ENCODE results near the gene HNRNPH2. TPM values are rescaled to one million over a fixed set of nuclear protein-coding genes. Genes with fewer than 3 reads are reported as not detected.

Gene HNRNPH2
- total and polyA plus RNA-seq, 4 donors = 31.5 to 36.9 (median 34.8) TPM

DNA sequence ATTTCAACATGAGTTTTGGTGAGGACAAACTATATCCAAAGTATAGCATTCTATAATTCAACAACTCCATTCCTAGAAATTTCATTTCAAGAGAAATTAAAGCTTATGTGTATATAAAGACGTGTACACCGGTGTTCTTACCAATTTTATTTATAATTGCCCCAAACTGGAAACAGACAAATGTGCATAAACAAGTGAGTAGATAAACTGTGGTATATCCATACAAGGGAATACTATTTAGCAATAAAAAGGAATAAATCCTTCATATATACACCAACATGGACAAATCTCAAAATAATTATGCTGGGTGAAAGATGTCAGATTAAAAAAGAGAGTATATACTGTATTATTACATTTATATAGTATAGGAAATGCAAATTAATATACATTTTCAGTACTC lies 19.9 kb downstream of the HNRNPH2 start:
- no peaks in the 10 kb centered on the region for H3K27me3 ChIP-seq (ENCODE audit: control insufficient read depth in 4 of 4, insufficient read depth in 4 of 4, low read length in 3 of 4)
- H3K9ac ChIP-seq (ENCODE audit: low read depth in 1 of 2, low read length in 2 of 2) = no peak overlapping the region
- H3K4me3 ChIP-seq (ENCODE audit: low read depth in 1 of 3, low read length in 3 of 3) = no peak overlapping the region
- no peak for DNase-seq (ENCODE audit: low spot score)
- peaks cover 0 to 3% (median 0%) of the 10 kb centered on the region in 4 donors for H3K9me3 ChIP-seq (ENCODE audit: control insufficient read depth in 4 of 4, low read length in 3 of 4)
- WGBS = 95% methylated on average over 2 of the region's 2 CpGs
- peaks cover 0 to 25% (median 8%) of the 10 kb centered on the region in 4 donors for H3K36me3 ChIP-seq (ENCODE audit: control insufficient read depth in 4 of 4, insufficient read depth in 3 of 4, low read depth in 1 of 4, low read length in 3 of 4)
- H3K27ac ChIP-seq (ENCODE audit: low read depth in 1 of 2, low read length in 2 of 2) = no peak overlapping the region
- H3K4me1 ChIP-seq (ENCODE audit: control insufficient read depth in 4 of 4, insufficient read depth in 4 of 4, low read length in 3 of 4) = no peaks in the 10 kb centered on the region
- no peak for TF ChIP-seq HNF4A (conservative IDR thresholded peaks at IDR 0.05)
- no peak for TF ChIP-seq RXRA (IDR thresholded peaks at IDR 0.05)
- no peak for TF ChIP-seq RAD21 (IDR thresholded peaks at IDR 0.05)
- TF ChIP-seq HNF4G (IDR thresholded peaks at IDR 0.05) = no peak
- no peak for TF ChIP-seq GABPA (IDR thresholded peaks at IDR 0.05 in 1 of 2, conservative IDR thresholded peaks at IDR 0.05 in 1 of 2)
- TF ChIP-seq, protein P1, sequence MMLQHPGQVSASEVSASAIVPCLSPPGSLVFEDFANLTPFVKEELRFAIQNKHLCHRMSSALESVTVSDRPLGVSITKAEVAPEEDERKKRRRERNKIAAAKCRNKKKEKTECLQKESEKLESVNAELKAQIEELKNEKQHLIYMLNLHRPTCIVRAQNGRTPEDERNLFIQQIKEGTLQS (IDR thresholded peaks at IDR 0.05) = no peak

DNA sequence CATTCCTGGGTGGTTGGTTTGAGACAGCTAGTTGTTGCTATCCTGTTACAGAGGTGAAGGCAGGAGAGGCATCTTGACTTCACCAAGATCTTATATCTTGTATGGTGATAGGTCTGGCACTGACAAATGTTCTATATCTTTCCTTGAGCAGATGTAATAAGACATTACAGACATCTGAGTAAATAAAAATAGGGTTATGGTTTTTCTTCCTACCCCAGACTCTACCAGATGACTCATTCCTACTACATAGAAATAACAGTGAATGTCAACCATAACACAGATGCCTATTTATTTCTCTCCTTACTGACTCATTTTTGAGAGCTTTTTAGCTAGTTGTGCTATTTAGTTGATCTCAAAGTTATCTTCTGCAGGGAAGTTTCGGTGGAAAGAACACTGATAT lies 21.9 kb downstream of the HNRNPH2 start:
- Histone ChIP-seq H3K36me3 (ENCODE audit: control insufficient read depth in 4 of 4, insufficient read depth in 3 of 4, low read depth in 1 of 4, low read length in 3 of 4) (peaks cover 0 to 21% (median 6%) of the 10 kb centered on the region in 4 donors), H3K9me3 (ENCODE audit: control insufficient read depth in 4 of 4, low read length in 3 of 4) (peaks cover 0 to 3% (median 0%) of the 10 kb centered on the region in 4 donors), H3K9ac (ENCODE audit: low read depth in 1 of 2, low read length in 2 of 2) (no peak overlapping the region), H3K27me3 (ENCODE audit: control insufficient read depth in 4 of 4, insufficient read depth in 4 of 4, low read length in 3 of 4) (no peaks in the 10 kb centered on the region), H3K4me1 (ENCODE audit: control insufficient read depth in 4 of 4, insufficient read depth in 4 of 4, low read length in 3 of 4) (no peaks in the 10 kb centered on the region), H3K4me3 (ENCODE audit: low read depth in 1 of 3, low read length in 3 of 3) (no peak overlapping the region), H3K27ac (ENCODE audit: low read depth in 1 of 2, low read length in 2 of 2) (no peak overlapping the region)
- no peak for DNase-seq (ENCODE audit: low spot score)
- TF ChIP-seq, protein P2, sequence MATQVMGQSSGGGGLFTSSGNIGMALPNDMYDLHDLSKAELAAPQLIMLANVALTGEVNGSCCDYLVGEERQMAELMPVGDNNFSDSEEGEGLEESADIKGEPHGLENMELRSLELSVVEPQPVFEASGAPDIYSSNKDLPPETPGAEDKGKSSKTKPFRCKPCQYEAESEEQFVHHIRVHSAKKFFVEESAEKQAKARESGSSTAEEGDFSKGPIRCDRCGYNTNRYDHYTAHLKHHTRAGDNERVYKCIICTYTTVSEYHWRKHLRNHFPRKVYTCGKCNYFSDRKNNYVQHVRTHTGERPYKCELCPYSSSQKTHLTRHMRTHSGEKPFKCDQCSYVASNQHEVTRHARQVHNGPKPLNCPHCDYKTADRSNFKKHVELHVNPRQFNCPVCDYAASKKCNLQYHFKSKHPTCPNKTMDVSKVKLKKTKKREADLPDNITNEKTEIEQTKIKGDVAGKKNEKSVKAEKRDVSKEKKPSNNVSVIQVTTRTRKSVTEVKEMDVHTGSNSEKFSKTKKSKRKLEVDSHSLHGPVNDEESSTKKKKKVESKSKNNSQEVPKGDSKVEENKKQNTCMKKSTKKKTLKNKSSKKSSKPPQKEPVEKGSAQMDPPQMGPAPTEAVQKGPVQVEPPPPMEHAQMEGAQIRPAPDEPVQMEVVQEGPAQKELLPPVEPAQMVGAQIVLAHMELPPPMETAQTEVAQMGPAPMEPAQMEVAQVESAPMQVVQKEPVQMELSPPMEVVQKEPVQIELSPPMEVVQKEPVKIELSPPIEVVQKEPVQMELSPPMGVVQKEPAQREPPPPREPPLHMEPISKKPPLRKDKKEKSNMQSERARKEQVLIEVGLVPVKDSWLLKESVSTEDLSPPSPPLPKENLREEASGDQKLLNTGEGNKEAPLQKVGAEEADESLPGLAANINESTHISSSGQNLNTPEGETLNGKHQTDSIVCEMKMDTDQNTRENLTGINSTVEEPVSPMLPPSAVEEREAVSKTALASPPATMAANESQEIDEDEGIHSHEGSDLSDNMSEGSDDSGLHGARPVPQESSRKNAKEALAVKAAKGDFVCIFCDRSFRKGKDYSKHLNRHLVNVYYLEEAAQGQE (IDR thresholded peaks at IDR 0.05) = no peak
- whole genome bisulfite sequencing = 88% methylated on average over 1 of the region's 1 CpG

DNA sequence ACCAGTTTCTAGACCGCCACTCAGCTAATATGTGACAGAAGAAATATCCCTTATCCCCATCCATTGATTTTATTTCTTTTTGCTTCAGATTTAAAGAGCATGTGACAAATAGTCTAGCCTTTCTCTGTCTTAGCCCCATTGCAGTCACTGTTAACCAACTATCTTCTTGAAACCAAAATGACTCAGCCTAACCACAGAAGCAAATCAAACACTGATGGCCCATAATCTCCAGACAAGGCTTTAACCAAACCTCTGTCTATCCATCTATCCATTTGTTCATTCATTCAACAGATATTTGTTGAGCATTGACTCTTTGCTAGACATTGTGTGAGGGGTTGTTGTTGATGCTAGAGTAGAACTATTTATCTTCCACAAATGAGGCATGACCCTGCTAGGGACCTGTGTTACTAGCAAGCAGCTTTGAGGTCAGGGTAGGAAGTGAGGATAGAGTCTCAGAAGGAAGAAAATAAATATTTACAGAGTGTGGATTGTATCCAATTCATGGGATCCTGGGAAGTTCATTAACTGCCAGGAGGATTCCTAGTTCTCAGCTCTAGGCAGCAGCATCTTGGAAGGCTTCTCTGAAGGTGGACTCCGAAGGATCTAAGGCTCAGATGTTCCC lies 22.5 kb downstream of the HNRNPH2 start:
- Histone ChIP-seq H3K4me1 (ENCODE audit: control insufficient read depth in 4 of 4, insufficient read depth in 4 of 4, low read length in 3 of 4) (no peaks in the 10 kb centered on the region), H3K9ac (ENCODE audit: low read depth in 1 of 2, low read length in 2 of 2) (no peak overlapping the region), H3K27ac (ENCODE audit: low read depth in 1 of 2, low read length in 2 of 2) (no peak overlapping the region), H3K27me3 (ENCODE audit: control insufficient read depth in 4 of 4, insufficient read depth in 4 of 4, low read length in 3 of 4) (no peaks in the 10 kb centered on the region), H3K9me3 (ENCODE audit: control insufficient read depth in 4 of 4, low read length in 3 of 4) (peaks cover 0 to 3% (median 0%) of the 10 kb centered on the region in 4 donors), H3K4me3 (ENCODE audit: low read depth in 1 of 3, low read length in 3 of 3) (no peak overlapping the region), H3K36me3 (ENCODE audit: control insufficient read depth in 4 of 4, insufficient read depth in 3 of 4, low read depth in 1 of 4, low read length in 3 of 4) (peaks cover 0 to 21% (median 6%) of the 10 kb centered on the region in 4 donors)
- 93% methylated on average over 2 of the region's 2 CpGs for WGBS
- no peak for DNase-seq (ENCODE audit: low spot score)
- no peak for TF ChIP-seq HNF4A (conservative IDR thresholded peaks at IDR 0.05)
- TF ChIP-seq NR2F2 (IDR thresholded peaks at IDR 0.05) = no peak
- TF ChIP-seq TAF1 (conservative IDR thresholded peaks at IDR 0.05) = no peak
- TF ChIP-seq RAD21 (IDR thresholded peaks at IDR 0.05) = no peak
- TF ChIP-seq EGR1 (IDR thresholded peaks at IDR 0.05; ENCODE audit: low read depth in 2 of 2) = no peak
- TF ChIP-seq, protein P3, sequence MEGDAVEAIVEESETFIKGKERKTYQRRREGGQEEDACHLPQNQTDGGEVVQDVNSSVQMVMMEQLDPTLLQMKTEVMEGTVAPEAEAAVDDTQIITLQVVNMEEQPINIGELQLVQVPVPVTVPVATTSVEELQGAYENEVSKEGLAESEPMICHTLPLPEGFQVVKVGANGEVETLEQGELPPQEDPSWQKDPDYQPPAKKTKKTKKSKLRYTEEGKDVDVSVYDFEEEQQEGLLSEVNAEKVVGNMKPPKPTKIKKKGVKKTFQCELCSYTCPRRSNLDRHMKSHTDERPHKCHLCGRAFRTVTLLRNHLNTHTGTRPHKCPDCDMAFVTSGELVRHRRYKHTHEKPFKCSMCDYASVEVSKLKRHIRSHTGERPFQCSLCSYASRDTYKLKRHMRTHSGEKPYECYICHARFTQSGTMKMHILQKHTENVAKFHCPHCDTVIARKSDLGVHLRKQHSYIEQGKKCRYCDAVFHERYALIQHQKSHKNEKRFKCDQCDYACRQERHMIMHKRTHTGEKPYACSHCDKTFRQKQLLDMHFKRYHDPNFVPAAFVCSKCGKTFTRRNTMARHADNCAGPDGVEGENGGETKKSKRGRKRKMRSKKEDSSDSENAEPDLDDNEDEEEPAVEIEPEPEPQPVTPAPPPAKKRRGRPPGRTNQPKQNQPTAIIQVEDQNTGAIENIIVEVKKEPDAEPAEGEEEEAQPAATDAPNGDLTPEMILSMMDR (IDR thresholded peaks at IDR 0.05; ENCODE audit: low read depth, low read length, missing input control) = no peak
- no peak for TF ChIP-seq HNF4G (IDR thresholded peaks at IDR 0.05)
- no peak for TF ChIP-seq FOXA1 (IDR thresholded peaks at IDR 0.05)
- TF ChIP-seq RXRA (IDR thresholded peaks at IDR 0.05) = no peak
- no peak for TF ChIP-seq FOXA2 (IDR thresholded peaks at IDR 0.05)
- TF ChIP-seq SP1 (IDR thresholded peaks at IDR 0.05) = no peak
- TF ChIP-seq, protein P1 (IDR thresholded peaks at IDR 0.05) = no peak
- no peak for TF ChIP-seq GABPA (IDR thresholded peaks at IDR 0.05 in 1 of 2, conservative IDR thresholded peaks at IDR 0.05 in 1 of 2)
- TF ChIP-seq, protein P4, sequence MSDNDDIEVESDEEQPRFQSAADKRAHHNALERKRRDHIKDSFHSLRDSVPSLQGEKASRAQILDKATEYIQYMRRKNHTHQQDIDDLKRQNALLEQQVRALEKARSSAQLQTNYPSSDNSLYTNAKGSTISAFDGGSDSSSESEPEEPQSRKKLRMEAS (IDR thresholded peaks at IDR 0.05) = no peak
- TF ChIP-seq, protein P5, sequence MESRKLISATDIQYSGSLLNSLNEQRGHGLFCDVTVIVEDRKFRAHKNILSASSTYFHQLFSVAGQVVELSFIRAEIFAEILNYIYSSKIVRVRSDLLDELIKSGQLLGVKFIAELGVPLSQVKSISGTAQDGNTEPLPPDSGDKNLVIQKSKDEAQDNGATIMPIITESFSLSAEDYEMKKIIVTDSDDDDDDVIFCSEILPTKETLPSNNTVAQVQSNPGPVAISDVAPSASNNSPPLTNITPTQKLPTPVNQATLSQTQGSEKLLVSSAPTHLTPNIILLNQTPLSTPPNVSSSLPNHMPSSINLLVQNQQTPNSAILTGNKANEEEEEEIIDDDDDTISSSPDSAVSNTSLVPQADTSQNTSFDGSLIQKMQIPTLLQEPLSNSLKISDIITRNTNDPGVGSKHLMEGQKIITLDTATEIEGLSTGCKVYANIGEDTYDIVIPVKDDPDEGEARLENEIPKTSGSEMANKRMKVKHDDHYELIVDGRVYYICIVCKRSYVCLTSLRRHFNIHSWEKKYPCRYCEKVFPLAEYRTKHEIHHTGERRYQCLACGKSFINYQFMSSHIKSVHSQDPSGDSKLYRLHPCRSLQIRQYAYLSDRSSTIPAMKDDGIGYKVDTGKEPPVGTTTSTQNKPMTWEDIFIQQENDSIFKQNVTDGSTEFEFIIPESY (IDR thresholded peaks at IDR 0.05) = no peak
- no peak for TF ChIP-seq YY1 (IDR thresholded peaks at IDR 0.05)
- TF ChIP-seq JUND (IDR thresholded peaks at IDR 0.05) = no peak

Measured in liver (tissue), 9 donors.